Measurements from ENCODE around the gene KRTAP10-6. TPM values are rescaled to one million over a fixed set of nuclear protein-coding genes. Genes with fewer than 3 reads are reported as not detected.
"Not testable (repeated sequence)": the region's sequence is repeated elsewhere in the genome, so short reads cannot be mapped to it uniquely, and the experiment has no call there.

KRTAP10-6 gene
- polyA plus RNA-seq, 2 of the 4 experiments (the other 2 are of a cell fraction): not detected

DNA sequence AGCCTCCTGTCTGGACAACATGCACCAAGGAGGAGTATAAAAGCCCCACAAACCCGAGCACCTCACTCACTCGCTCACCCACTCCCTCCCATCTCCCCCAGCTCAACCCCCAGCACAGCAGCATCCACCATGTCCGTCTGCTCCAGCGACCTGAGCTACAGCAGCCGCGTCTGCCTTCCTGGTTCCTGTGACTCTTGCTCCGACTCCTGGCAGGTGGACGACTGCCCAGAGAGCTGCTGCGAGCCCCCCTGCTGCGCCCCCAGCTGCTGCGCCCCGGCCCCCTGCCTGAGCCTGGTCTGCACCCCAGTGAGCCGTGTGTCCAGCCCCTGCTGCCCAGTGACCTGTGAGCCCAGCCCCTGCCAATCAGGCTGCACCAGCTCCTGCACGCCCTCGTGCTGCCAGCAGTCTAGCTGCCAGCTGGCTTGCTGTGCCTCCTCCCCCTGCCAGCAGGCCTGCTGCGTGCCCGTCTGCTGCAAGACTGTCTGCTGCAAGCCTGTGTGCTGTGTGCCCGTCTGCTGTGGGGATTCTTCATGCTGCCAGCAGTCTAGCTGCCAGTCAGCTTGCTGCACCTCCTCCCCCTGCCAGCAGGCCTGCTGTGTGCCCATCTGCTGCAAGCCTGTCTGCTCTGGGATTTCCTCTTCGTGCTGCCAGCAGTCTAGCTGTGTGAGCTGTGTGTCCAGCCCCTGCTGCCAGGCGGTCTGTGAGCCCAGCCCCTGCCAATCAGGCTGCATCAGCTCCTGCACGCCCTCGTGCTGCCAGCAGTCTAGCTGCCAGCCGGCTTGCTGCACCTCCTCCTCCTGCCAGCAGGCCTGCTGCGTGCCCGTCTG, 18.5 kb downstream of the KRTAP10-6 start, which contains the start of gene KRTAP10-4:
KRTAP10-4 (plus strand) TSS at position 100 of the 827 bp plus-strand sequence; CDS start at position 130, 30 bp downstream.
- ATAC-seq; POLR2A ChIA-PET; H3K4me1 ChIP-seq; DNase-seq (ENCODE audit: low read depth in 1 of 2, low spot score in 1 of 2); H3K4me3 ChIP-seq; FAIRE-seq; H3K4me2 ChIP-seq; H3K27ac ChIP-seq: not testable (repeated sequence)
- WGBS (ENCODE audit: missing lambda C conversion rate): 21% methylated on average over 2 of the region's 25 CpGs
- CTCF ChIA-PET: interaction anchor here (0.7 to 0.9 kb wide), 2 partner anchors 23 to 64 kb away, joined by 3 to 4 read pairs; no protein-coding TSS in a partner anchor
- peaks cover 15% of the 10 kb centered on the region for H3K9me3 ChIP-seq

DNA sequence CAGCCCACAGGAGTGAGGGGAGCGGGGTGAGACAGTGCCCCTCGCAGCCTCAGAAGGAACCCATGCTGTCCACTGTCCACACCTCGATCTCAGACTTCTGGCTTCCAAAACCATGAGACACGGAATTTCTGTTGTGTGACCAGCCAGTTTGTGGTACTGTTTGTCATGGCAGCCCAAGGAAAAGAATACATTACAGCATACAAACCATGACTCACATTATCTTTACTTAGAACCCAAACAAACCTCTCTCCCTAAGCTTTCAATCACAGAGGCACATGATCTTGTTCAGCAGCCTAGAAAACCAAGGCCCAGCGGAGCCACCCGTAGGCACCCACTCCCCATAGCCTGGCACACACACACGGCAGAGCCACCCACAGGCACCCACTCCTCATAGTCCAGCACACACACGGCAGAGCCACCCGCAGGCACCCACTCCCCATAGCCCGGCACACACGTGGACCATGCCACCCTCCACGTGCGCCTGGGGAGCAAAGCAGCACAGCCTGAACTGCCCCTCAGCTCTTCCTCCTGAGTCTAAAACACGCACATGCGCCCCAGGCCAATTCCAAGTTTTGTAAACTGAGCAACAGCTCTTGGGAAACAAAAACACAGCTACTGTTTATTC, 19.2 kb downstream of the KRTAP10-6 start:
- FAIRE-seq: no peak
- ChIA-PET POLR2A (no interaction called here), CTCF (interaction anchor here (0.7 kb wide), 1 partner anchor 63 kb away, joined by 3 read pairs; no protein-coding TSS in a partner anchor)
- Histone ChIP-seq H3K4me2 (no peak overlapping the region), H3K9me3 (peaks cover 15% of the 10 kb centered on the region), H3K4me1 (no peaks in the 10 kb centered on the region), H3K4me3 (no peak overlapping the region), H3K27ac (no peak overlapping the region)
- no peak for TF ChIP-seq FOXS1 (CRISPR knock-in tag; IDR thresholded peaks at IDR 0.05)
- no peak for TF ChIP-seq BHLHE40 (IDR thresholded peaks at IDR 0.05; ENCODE audit: low read depth, low read length)
- TF ChIP-seq EHMT2 (IDR thresholded peaks at IDR 0.05; ENCODE audit: low read depth): no peak
- TF ChIP-seq, protein P1, sequence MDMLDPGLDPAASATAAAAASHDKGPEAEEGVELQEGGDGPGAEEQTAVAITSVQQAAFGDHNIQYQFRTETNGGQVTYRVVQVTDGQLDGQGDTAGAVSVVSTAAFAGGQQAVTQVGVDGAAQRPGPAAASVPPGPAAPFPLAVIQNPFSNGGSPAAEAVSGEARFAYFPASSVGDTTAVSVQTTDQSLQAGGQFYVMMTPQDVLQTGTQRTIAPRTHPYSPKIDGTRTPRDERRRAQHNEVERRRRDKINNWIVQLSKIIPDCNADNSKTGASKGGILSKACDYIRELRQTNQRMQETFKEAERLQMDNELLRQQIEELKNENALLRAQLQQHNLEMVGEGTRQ (IDR thresholded peaks at IDR 0.05): no peak
- no peak for TF ChIP-seq KDM5A (IDR thresholded peaks at IDR 0.05)
- TF ChIP-seq SMC3 (IDR thresholded peaks at IDR 0.05): no peak
- TF ChIP-seq, protein P2, sequence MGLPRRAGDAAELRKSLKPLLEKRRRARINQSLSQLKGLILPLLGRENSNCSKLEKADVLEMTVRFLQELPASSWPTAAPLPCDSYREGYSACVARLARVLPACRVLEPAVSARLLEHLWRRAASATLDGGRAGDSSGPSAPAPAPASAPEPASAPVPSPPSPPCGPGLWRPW (IDR thresholded peaks at IDR 0.05): no peak
- TF ChIP-seq NFE2L2 (conservative IDR thresholded peaks at IDR 0.05; ENCODE audit: low read length): no peak
- TF ChIP-seq, protein P3, sequence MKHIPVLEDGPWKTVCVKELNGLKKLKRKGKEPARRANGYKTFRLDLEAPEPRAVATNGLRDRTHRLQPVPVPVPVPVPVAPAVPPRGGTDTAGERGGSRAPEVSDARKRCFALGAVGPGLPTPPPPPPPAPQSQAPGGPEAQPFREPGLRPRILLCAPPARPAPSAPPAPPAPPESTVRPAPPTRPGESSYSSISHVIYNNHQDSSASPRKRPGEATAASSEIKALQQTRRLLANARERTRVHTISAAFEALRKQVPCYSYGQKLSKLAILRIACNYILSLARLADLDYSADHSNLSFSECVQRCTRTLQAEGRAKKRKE (CRISPR knock-in tag; IDR thresholded peaks at IDR 0.05; ENCODE audit: low read depth): no peak
- TF ChIP-seq, protein P4, sequence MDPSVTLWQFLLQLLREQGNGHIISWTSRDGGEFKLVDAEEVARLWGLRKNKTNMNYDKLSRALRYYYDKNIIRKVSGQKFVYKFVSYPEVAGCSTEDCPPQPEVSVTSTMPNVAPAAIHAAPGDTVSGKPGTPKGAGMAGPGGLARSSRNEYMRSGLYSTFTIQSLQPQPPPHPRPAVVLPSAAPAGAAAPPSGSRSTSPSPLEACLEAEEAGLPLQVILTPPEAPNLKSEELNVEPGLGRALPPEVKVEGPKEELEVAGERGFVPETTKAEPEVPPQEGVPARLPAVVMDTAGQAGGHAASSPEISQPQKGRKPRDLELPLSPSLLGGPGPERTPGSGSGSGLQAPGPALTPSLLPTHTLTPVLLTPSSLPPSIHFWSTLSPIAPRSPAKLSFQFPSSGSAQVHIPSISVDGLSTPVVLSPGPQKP (IDR thresholded peaks at IDR 0.05; ENCODE audit: low read depth, low read length): no peak
- TF ChIP-seq POLR2A (IDR thresholded peaks at IDR 0.05; ENCODE audit: low read length): no peak
- TF ChIP-seq JUNB (IDR thresholded peaks at IDR 0.05): no peak
- no peak for TF ChIP-seq RCOR1 (IDR thresholded peaks at IDR 0.05; ENCODE audit: low read depth, low read length)
- TF ChIP-seq, protein P5, sequence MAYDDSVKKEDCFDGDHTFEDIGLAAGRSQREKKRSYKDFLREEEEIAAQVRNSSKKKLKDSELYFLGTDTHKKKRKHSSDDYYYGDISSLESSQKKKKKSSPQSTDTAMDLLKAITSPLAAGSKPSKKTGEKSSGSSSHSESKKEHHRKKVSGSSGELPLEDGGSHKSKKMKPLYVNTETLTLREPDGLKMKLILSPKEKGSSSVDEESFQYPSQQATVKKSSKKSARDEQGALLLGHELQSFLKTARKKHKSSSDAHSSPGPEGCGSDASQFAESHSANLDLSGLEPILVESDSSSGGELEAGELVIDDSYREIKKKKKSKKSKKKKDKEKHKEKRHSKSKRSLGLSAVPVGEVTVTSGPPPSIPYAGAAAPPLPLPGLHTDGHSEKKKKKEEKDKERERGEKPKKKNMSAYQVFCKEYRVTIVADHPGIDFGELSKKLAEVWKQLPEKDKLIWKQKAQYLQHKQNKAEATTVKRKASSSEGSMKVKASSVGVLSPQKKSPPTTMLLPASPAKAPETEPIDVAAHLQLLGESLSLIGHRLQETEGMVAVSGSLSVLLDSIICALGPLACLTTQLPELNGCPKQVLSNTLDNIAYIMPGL (CRISPR knock-in tag; IDR thresholded peaks at IDR 0.05; ENCODE audit: borderline replicate concordance): no peak
- TF ChIP-seq RARB (CRISPR knock-in tag; IDR thresholded peaks at IDR 0.05): no peak
- ATAC-seq: peak; percentile 44 to 48; a peak in 3 of 6 replicates
- WGBS (ENCODE audit: missing lambda C conversion rate): 46% methylated on average over 8 of the region's 15 CpGs
- peak in 1 of 2 experiments; percentile 12 for DNase-seq (ENCODE audit: low read depth in 1 of 2, low spot score in 1 of 2)
